OCI-LY1 (cell line): Measurements from ENCODE around the gene SMIM29.

Experiments
- EZH2 ChIP-seq: fragments of 200-600 bp; sonication (generic), shearing (Covaris generic); IDR thresholded peaks from 2 replicates; pipeline ENCODE4 v1.8.0; 2017; ENCODE audit warnings: borderline replicate concordance, mixed run types, mild to moderate bottlenecking, antibody characterized with exemption, low read length, moderate library complexity, mixed read lengths
- TF ChIP-seq, protein P1 (sequence below): fragments of 200-600 bp; sonication (generic), shearing (Covaris generic); IDR thresholded peaks from 2 replicates; pipeline ENCODE4 v1.5.1; 2017; ENCODE audit warnings: mild to moderate bottlenecking, antibody characterized with exemption, low read length, moderate library complexity, mixed read lengths

DNA sequence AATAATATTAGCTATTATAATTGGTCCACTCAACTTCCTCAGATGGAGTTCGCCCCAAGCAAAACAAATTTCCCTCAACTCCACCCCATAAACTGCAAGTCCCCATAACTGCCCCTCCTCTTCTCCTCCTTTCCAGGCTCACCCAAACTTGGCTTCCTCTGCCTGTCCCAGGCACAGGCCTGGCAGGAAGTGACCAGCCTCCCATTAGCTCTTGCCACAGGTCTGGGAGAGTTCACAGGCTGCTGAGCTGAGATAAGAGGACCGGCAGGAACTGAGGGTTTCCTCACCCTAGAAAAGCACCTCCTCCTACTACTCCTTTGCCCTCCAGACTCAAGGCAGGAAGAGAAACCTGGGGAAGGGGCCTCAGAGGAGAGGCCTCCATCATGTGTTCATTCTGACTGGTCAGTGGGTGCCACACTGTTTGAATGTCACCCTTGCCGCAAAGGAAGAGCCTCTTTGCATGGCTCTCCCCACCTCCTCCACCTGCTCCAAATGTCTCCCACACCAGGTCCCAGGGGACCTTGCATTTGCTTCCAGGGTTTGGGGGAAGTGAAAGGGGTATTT, 24.5 kb upstream of the SMIM29 start:
- TF ChIP-seq EZH2 = no peak
- TF ChIP-seq, protein P1, sequence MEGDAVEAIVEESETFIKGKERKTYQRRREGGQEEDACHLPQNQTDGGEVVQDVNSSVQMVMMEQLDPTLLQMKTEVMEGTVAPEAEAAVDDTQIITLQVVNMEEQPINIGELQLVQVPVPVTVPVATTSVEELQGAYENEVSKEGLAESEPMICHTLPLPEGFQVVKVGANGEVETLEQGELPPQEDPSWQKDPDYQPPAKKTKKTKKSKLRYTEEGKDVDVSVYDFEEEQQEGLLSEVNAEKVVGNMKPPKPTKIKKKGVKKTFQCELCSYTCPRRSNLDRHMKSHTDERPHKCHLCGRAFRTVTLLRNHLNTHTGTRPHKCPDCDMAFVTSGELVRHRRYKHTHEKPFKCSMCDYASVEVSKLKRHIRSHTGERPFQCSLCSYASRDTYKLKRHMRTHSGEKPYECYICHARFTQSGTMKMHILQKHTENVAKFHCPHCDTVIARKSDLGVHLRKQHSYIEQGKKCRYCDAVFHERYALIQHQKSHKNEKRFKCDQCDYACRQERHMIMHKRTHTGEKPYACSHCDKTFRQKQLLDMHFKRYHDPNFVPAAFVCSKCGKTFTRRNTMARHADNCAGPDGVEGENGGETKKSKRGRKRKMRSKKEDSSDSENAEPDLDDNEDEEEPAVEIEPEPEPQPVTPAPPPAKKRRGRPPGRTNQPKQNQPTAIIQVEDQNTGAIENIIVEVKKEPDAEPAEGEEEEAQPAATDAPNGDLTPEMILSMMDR = no peak
